NCI-H1048 (cell line): ENCODE measurements around the gene WRAP73.
"Not testable (repeated sequence)": the region's sequence is repeated elsewhere in the genome, so short reads cannot be mapped to it uniquely, and the experiment has no call there.

Experiments used
- DNase-seq: peaks from one replicate; lab custom pipeline; 2025; lab: John Stamatoyannopoulos, UW

The WRAP73 gene

DNA sequence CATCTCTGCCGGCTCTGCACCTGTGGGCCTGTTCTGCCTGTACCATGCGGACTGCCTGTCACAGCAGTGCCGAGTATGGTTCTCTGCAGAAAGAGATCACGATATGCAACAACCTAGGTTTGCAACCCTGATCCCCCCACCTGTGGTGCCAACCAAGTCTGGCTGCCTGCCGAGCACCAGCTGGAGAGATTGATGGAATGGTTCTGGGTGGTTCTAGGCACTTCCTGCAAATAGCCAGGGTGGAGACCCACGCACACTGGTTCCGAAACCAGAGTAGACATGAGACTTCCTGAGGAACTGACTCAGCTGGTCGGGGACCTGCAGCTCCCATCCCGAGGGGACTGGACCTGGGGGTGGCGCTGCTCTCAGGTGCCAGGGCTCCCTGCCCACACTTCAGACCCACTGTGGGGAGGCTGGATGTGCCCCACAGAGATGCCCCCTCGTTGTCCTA is 19.7 kb downstream of the WRAP73 start:
- DNase-seq = no peak

DNA sequence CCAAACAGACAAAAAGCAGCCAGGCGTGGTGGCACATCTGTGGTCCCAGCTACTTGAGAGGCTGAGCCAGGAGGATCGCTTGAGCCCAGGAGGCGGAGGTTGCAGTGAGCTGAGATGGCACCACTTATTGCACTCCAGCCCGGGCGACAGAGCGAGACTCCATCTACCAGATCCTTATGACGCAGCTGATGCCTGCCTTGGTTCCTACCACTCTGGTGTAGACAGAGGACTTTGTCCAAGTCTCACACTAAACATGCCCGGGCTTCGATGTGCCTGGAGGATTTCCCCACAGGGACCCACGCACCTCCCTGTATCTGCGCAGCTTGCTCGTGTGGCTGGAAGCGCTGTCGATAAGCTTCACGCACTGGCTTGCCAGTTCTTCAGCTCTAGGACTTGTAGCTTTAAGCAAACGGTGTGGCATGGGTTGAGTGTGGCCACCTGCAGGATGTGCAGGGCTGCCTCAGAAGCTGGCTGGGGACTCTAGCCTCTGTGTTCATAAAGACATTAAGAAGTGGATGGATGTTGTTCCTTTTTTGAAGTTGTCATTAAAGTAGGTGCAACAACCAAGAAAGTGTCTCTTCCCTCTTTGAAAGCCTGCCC is 20.2 kb downstream of the WRAP73 start:
- DNase-seq = no peak

DNA sequence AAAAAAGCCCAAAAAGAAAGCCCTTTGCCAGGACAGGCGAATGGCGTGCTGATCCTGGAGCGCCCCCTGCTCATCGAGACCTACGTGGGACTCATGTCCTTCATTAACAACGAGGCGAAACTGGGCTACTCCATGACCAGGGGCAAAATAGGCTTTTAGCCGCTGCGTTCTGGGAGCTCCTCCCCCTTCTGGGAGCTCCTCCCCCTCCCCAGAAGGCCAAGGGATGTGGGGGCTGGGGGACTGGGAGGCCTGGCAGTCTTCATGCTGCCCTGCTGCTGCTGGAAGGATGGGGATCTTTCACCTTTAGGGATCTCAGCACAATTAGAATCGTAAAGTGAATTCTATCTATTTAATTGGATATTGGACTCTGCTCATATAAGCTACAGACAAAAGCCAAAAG is 21.5 kb downstream of the WRAP73 start:
- no peak for DNase-seq

DNA sequence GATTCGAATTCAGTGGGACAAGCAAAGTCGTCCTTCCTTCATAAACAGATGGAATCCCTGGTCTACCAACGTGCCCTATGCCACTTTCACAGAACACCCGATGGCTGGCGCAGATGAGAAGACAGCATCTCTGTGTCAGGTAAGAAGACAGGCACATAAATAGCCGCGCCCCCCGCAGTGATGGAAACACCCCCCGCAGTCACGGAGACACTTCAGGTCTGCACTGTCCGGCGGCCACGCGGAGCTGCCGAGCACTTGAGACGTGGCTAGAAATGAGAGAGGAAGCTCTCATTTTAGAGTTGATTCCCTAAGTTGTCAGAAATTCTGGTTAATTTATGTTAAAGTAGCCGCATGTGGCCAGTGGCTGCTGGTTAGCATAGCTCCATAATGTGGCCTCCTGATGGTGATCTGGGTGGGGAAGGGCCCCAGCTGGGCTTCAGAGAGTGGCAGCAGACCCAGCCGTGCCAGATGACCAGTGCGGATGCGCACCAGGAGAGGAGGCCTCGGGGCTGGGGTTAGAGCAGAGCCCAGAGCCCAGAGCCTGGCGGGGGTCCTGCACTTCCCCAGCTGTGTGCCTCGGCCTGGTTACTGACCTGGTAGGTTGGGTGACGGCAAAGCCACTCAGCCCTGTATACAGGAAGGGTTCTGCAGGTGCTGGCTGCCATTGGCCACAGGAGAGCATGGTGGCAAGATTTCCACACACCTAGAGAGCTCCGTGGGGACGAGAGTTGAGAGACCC is 22.2 kb downstream of the WRAP73 start:
- DNase-seq = no peak

DNA sequence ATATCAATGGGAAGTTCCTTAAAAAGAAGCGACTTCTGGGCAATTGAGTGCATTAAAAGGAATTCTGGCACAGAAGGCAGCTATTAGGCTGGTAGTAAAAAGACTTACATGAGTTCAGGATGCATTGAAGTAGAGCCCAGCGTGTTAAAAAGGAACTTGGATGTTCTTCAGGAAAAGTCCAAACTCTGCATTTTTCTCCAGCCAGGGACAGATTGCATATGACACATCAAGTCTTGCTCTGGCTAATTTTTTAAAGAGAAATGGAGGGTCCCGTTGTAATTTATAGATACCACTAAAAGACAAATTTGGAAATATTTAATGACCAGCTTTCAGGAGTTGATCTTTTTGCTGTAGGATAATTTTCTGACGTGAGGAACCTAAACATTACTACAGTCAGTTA is 23.9 kb downstream of the WRAP73 start:
- no peak for DNase-seq

DNA sequence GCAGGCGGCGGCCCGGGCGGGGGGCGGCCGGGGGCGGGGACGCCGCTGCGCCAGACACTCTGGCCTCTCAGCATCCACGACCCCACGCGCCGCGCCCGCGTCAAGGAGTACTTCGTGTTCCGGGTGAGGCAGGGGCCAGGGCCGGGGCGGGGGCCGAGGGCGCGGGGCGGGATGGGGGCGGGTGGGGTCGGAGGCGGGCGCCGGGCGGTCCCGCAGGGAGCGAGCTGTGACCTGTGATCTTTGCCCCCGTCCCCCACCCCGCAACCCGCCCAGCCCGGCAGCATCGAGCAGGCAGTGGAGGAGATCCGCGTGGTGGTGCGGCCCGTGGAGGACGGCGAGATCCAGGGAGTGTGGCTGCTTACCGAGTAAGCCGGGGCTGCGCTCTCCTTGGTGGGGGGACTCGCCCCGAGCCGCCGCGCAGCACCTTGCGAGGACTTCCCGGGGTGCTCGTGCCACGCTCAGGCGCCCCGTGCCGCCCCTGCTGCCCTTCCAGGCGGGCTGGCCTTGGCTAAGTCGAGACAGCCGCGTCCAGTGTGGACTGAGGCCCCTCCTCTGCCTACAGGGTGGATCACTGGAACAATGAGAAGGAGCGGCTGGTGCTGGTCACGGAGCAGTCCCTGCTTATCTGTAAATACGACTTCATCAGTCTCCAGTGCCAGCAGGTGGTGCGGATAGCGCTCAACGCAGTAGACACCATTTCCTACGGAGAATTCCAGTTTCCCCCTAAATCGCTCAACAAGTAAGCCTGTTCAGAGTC is 24.6 kb downstream of the WRAP73 start:
- no peak for DNase-seq

DNA sequence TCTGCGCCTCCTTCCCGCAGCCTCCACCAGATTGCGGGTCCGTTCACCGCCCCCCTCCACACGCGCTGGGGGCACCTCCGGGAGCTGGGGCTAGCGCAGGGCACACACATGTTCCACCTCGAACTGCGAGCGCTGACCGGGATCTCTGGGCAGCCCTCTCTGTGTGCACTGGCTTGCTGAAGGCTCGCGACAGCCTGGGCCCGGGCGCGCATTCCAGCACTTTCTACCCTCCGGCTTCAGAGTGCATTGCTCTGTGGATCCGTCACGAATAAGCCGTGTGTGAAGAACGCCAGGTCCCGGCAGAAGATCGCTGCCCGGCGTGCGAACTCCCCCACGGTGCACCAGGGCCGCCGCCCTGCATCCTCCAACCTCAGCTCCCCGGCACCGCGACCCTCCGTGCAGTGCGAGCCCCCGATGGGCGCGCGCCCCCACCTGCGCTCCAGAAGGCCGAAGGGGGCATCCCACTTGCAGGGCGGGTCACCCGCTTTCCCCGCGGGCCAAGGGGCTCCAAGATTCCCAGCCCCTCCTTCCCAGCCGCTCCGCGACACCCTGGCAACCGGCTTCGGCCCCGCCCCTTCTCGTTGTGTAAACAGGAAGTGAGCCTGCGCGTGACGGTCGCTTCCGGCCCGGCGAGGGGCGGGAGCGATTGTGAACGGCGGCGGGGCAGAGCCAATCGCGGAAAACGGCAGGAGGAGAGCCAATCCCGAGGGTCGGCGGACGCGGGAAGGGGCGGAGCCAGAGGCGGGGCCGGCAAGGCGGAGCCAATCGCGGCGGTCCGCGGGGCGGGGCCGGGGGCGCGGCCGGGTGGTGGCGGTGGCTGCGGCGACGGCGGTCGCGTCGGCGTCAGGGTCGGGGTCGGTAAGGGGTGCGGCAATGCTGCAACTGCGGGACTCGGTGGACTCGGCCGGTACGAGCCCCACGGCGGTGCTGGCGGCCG is 25.4 kb downstream of the WRAP73 start, which contains the start of gene TPRG1L:
Gene TPRG1L, plus strand, starts transcription at position 816 of the 937 bp plus-strand sequence. Its CDS starts 58 bp downstream, at position 874.
- peak; percentile 89 for DNase-seq

DNA sequence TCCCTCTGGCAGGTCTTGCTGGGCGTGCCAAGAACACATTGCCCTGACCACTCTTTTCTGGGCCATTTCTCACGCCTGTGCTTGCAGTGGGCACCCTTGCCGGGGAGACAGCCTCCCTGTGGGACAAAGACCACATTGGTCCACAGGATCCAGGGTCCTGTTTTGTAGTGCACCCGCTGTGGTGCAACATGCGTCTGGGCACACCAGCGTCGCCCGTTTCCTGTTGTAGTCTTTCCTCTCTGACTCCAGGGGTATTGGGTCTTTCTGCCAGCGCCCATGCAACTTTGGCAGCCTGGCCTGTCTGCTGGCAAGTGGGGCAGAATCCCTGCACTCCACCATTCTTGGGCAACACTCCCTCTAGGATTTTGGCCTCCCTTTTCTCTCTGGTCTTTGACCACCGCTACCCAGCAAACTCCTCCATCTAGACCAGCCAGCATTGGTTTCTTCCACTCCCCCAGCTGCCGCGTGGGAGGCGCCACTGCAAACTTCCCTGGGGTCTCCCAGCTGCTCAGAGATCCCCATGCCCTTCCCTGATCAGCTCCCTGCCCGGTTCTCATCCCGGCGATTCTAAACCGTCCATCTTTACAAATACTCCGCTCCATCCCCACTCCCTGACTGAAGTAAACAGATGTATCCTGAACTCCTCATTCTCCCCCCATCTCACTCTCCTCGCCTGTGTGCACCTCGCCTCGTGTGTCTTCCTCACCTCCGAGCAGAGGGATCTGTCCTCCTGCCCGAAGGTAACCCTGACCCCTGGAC is 26.3 kb downstream of the WRAP73 start:
- no peak for DNase-seq

DNA sequence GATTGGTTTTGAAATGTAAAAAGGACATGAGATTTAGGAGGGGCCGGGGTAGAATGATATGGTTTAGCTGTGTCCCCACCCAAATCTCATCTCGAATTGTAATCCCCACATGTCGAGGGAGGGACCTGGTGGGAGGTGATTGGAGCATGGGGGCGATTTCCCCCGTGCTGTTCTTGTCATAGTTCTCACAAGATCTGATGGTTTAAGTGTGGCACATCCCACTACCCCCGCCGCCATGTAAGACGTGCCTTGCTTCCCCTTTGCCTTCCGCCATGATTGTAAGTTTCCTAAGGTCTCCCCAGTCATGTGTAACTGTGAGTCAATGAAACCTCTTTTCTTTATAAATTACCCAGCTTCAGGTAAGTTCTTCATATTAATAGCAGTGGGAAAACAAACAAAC is 27.8 kb downstream of the WRAP73 start:
- not testable (repeated sequence) for DNase-seq

DNA sequence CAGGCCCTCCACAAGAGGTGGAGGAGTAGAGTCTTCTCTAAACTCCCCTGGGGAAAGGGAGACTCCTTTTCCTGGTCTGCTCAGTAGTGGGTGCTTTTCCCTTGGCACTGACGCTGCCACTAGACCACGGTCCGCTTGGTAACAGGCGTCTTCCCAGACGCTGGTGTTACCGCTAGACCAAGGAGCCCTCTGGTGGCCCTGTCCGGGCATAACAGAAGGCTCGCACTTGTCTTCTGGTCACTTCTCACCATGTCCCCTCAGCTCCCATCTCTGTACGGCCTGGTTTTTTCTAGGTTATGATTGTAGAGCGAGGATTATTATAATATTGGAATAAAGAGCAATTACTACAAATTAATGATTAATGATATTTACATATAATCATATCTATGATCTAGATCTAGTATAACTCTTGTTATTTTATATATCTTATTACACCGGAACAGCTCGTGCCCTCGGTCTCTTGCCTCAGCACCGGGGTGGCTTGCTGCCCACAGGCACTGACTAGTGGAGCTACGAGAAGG is 28.7 kb downstream of the WRAP73 start:
- DNase-seq = not testable (repeated sequence)

DNA sequence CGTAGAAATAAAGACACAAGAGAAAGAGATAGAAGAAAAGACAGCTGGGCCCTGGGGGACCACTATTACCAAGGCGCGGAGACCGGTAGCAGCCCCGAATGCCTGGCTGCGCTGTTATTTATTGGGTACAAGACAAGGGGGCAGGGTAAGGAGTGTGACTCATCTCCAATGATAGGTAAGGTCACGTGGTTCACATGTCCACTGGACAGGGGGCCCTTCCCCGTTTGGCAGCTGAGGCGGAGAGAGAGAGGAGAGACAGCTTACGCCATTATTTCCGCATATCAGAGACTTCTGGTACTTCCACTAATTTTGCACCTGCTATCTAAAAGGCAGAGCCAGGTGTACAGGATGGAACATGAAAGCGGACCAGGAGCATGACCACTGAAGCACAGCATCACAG is 29.2 kb downstream of the WRAP73 start:
- no peak for DNase-seq

DNA sequence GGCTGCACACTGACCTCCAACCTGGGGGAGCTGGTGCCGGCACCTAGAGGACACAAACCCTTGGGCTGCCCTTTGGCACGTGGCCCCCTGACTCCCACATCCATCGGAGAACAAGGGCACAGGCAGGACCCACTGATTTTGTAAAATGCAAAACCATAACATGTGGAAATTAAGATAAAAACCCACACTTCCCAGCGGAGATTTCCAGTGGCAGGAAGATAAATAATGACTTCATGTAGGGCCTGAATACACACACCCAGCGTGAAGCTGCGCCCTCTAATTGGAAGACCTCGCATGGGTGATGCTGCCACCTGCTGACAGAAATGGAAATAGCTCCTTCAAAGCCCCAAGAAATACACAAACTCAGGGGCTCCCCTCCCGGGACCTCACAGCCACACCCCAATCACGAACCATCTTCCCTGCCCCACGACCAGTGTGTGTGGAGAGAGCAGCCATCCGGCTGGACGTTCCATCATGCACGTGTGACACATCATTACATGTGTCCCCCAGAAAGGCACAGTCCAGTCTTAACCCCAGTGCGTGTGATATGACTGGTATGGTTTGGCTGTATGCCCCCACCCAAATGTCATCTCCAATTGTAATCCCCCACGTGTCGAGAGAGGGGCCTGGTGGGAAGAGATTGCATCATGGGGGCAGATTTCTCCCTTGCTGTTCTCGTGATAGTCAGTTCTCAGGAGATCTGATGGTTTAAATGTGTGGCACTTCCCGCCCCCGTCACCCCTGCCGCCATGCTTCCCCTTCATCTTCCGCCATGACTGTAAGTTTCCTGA is 30.8 kb downstream of the WRAP73 start:
- no peak for DNase-seq

DNA sequence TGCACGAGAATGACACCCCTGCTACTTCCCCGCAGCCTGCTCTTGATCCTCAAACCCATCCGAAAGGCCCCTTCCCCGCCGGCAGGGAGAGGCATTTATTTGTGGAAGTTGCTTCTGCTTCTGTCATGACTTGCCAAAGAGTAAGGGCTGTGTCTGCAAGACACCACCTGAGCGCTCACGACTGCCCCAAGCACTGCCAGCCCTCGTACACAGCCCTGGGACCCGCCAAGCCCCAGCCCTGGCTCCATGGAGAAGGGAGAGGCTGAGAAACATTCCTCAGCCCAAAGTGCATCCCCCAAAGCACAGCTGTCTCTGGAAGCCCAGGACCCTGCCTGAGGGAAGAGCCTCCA is 31.4 kb downstream of the WRAP73 start:
- no peak for DNase-seq

DNA sequence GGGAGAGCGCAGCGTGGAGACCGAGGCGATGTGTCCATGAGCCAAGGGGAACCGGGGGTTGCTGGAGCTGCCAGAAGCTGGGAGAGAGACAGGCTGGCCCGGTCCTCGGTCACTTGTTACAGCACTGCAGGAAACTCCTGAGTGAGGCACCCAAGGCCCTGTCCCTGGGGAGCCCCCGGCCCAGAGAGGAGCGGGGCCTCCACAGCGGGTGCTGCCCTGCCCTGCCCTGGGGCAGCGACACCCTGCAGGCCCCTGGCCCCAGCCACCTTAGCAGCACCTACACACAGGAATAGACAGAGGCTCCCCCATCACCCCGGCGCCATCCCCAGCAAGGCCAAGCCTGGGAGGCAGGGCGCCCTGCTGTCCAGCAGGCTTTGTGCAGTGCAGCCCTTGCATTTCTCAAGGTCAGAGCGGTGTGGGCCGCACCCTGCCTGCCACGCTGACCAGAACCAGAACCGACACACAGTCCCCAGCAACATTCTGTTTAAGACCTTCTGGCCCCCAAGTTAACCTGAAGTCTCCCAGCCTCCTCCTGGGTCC is 32.0 kb downstream of the WRAP73 start:
- no peak for DNase-seq

DNA sequence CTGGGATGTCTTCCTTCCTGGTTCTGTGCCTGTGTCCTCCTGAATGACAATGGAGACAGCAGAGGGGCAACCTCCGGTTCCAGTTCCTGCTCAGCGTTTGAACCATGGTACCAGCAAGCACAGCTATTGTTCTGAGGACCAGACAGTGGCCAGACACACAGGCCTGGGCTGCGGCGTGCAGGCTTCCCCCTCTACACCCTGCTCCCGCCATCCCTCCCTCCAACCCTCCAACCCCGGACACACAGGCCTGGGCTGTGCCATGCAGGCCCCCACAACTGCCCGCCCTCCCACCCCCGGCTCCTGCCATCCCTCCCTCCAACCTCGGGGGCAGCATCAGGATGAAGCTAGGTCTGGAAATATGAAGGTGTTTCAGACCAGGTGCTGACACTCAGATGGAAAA is 33.0 kb downstream of the WRAP73 start:
- no peak for DNase-seq

DNA sequence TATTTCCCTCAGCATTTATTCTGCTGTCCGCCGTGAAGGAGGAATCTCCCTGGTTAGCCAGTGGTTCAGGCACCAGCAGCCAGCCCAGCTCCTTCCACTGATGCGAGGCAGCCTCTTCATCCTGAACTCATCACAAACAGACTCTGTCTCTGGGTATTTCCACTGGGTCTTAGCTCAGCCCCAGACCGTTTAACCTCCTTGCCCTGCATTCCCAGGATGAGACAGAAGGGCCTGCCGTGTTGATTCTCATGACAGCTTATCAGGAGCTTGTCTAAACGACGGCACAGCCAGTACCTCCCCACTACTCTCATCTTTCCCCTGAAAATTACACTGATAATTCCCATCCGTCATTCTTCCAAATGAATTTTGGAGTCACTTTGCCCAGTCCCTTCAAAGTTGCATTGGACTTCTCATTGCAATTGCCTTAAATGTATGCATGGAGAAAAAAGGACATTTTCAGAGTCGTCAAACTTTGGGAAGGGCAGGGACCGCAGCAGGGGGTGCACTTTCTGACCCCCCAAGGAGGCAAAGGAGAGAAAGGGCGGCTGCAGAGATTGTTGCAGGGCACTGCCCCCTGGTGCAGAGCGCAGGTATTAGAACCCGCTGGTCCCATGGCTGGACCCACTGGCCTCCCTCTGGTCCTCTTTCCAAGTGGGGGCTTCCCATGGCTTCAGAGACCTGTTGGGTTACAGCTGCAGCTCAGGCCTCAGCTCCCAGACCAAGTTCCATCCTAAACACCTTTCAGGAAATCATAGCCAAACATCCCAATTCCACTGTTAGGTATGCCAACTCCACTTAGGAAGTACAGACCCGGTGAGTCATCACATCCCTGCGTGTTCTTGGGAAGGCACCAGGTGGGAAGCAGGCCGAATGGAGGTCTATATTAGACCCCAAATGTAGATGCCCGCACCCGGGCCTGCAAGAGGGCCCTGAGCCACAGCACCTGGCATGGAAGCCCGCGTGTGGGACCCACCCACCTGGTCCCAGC is 34.9 kb downstream of the WRAP73 start:
- no peak for DNase-seq

DNA sequence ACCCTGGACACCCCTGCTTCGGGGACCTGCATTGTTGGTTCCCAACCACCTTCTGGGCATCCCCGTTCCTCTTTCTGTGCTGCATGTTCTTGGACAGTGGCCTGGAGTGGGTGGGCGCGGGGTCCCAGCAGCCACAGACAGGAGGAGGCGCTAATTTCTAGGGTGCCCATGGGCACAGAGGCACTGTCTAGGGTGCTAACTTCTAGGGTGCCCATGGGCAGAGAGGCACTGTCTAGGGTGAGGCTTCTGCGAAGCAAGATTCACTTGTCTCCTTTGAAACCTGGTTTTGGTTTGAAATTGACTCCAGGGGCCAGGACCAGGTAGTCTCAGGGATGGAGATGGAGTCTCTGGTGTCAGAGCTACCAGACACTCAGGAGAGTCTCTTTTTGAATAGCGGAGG is 37.8 kb downstream of the WRAP73 start:
- DNase-seq = no peak

DNA sequence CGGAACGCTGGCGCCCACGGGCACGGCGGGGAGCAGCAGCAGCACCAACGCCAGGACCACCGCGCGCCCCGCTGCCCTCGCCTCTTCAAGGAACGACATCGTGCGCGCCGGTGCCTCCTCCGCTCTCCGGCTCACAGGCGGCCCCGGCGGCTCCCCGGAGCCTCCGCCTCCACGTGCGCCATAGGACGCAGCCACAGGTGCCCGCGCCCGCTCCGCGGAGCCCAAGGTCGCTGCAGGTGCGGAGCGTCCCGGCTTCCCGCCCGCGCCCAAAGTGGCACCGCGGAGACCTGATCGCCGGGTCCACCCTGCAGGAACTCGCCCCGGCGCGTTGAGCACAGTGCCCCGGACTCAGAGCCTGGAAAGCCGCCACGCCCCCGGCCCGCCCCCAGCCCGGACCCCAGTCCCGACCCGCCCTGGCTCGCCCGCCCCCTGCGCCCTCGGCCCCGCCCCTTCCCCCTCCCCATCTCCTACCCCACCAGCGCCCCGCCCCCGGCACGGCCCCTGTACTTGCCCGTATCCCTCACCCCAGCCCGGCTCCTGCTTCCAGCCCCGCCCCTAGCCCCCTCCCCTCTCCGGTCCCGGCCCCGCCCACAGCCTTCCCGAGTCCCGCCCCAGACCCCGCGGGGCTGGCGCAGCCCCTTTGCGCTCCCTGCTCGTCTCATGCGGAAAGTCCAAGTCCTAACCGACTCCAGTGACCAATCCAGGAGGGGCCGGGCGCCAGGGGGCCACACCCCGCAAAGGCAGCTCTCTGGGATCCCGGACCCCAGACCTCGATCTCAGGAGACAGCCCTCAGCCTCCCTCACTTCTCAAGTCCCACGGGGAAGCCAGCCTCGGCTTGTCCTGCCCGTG is 38.5 kb downstream of the WRAP73 start, which contains the start of gene MEGF6:
Gene MEGF6, minus strand, starts transcription at position 339 of the 850 bp plus-strand sequence. Its CDS starts 240 bp downstream, at position 99.
- DNase-seq = peak; percentile 31
